ENCODE data around the gene PID1.

PID1 gene

DNA sequence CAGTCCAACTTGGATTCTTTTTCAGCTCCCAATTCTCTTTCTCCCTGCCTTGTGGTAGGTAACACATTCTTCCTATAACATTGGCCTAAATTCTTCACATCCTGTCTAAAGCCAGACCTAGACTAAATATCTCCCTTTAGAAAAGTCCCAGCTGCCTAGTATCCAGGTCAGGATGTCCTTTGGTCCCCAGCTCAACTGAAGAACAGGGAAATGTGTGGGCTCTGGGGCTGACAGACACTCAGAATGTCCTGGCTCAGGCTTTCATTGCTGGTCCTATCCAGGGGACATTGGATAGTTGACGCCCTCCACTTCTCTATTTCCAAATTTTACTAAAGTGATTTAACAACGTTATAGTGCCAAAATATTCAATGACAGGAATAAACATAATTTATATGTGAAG lies 219.3 kb downstream of the PID1 start:
- DNase-seq, result no peak
- no CpG with 5 or more reads among the region's 2 CpGs for WGBS (ENCODE audit: extremely low coverage, insufficient coverage, insufficient read length)

DNA sequence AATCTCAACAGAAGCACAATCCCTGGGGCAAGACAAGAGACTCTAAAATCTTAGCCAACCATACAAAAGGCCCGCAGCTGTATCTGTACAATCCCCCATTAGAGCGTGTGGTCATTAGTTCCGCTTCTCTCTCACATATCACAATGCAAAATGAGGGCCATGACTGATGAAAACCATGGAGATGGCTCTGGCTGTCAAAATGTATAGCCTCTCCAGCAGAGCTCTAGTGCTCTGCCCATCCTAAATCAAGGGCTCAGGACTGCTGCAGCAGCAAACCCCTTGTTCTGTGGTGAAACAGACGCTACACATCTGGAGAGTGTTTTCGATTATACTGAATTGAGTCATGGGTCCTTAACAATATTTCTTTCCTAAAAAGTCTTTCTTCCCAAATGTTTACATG lies 221.0 kb downstream of the PID1 start:
- H3K9ac ChIP-seq (ENCODE audit: low read length), result no peak overlapping the region
- no peak overlapping the region for H3K18ac ChIP-seq (ENCODE audit: low read length)
- H4K8ac ChIP-seq (ENCODE audit: low read depth, low read length), result no peak overlapping the region
- no peak overlapping the region for H2BK120ac ChIP-seq (ENCODE audit: insufficient read depth, low read length, poor library complexity)
- no peaks in the 10 kb centered on the region for H3K79me2 ChIP-seq (ENCODE audit: control insufficient read depth, insufficient read depth, low read length, poor library complexity)
- H3K4ac ChIP-seq (ENCODE audit: low read depth, low read length), result no peak overlapping the region
- H3K27me3 ChIP-seq (ENCODE audit: insufficient read depth, low read length), result no peaks in the 10 kb centered on the region
- H3K36me3 ChIP-seq (ENCODE audit: control insufficient read depth in 1 of 2, insufficient read depth in 2 of 2, low read length in 2 of 2), result no peaks in the 10 kb centered on the region
- no peak overlapping the region for H3K23ac ChIP-seq (ENCODE audit: low read length)
- H3K4me1 ChIP-seq (ENCODE audit: control insufficient read depth in 1 of 2, insufficient read depth in 2 of 2, low read length in 2 of 2), result peaks cover 0 to 5% of the 10 kb centered on the region in 2 experiments
- H4K91ac ChIP-seq (ENCODE audit: low read depth, low read length), result no peak overlapping the region
- H3K79me1 ChIP-seq (ENCODE audit: low read length), result no peaks in the 10 kb centered on the region
- peak in 1 of 2 donors; percentile 21 for DNase-seq
- H2BK5ac ChIP-seq (ENCODE audit: low read depth, low read length, poor library complexity), result no peak overlapping the region
- no peak overlapping the region for H2BK12ac ChIP-seq (ENCODE audit: low read length)
- no peak overlapping the region for H3K4me3 ChIP-seq (ENCODE audit: low read depth, low read length)
- no peaks in the 10 kb centered on the region for H3K9me3 ChIP-seq (ENCODE audit: insufficient read depth, low read depth, low read length)
- H3K14ac ChIP-seq (ENCODE audit: low read length), result no peak overlapping the region
- H2AK5ac ChIP-seq (ENCODE audit: low read length), result no peak overlapping the region
- H3K27ac ChIP-seq (ENCODE audit: low read depth, low read length), result no peak overlapping the region
- H2AFZ ChIP-seq (ENCODE audit: insufficient read depth, low read length, poor library complexity), result no peak overlapping the region
- no peak overlapping the region for H4K12ac ChIP-seq (ENCODE audit: low read depth, low read length)
- no CpG with 5 or more reads among the region's 5 CpGs for WGBS (ENCODE audit: extremely low coverage, insufficient coverage, insufficient read length)
- H3K4me2 ChIP-seq (ENCODE audit: low read length), result no peak overlapping the region

More for the DNA sequence above, 219.3 kb downstream of the PID1 start:
- Histone ChIP-seq H3K79me2 (ENCODE audit: control insufficient read depth, insufficient read depth, low read length, poor library complexity) (no peaks in the 10 kb centered on the region), H3K4me2 (ENCODE audit: low read length) (no peak overlapping the region), H4K91ac (ENCODE audit: low read depth, low read length) (no peak overlapping the region), H3K79me1 (ENCODE audit: low read length) (no peaks in the 10 kb centered on the region), H3K9me3 (ENCODE audit: insufficient read depth, low read depth, low read length) (no peaks in the 10 kb centered on the region), H3K9ac (ENCODE audit: low read length) (no peak overlapping the region), H3K36me3 (ENCODE audit: control insufficient read depth in 1 of 2, insufficient read depth in 2 of 2, low read length in 2 of 2) (no peaks in the 10 kb centered on the region), H3K27ac (ENCODE audit: low read depth, low read length) (no peak overlapping the region), H3K23ac (ENCODE audit: low read length) (no peak overlapping the region), H3K18ac (ENCODE audit: low read length) (no peak overlapping the region), H2AFZ (ENCODE audit: insufficient read depth, low read length, poor library complexity) (no peak overlapping the region), H4K8ac (ENCODE audit: low read depth, low read length) (no peak overlapping the region), H2BK120ac (ENCODE audit: insufficient read depth, low read length, poor library complexity) (no peak overlapping the region), H3K14ac (ENCODE audit: low read length) (no peak overlapping the region), H3K4me1 (ENCODE audit: control insufficient read depth in 1 of 2, insufficient read depth in 2 of 2, low read length in 2 of 2) (no peaks in the 10 kb centered on the region), H3K27me3 (ENCODE audit: insufficient read depth, low read length) (no peaks in the 10 kb centered on the region), H4K12ac (ENCODE audit: low read depth, low read length) (no peak overlapping the region), H2BK5ac (ENCODE audit: low read depth, low read length, poor library complexity) (no peak overlapping the region), H2AK5ac (ENCODE audit: low read length) (no peak overlapping the region), H3K4me3 (ENCODE audit: low read depth, low read length) (no peak overlapping the region), H2BK12ac (ENCODE audit: low read length) (no peak overlapping the region), H3K4ac (ENCODE audit: low read depth, low read length) (no peak overlapping the region)

DNA sequence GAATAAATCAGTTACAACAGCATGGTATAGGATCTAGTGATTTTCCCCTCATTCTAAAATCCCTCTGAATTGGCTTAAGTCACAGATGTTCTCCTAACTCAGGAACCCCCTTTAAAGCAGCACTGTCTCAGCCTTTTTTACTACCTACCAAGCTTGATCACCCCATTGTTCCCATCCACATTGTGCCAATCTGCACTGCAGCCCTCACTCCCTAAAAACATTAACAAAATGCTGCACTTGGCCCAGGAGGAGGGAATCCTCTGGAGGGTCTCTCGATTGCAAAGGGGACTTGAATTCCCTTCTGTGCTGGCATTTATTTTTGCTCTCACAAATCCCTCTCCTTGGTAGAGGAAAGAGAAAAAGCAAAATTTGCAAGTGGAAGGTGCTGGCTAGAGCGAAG lies 223.0 kb downstream of the PID1 start:
- Histone ChIP-seq H3K14ac (ENCODE audit: low read length) (no peak overlapping the region), H3K27ac (ENCODE audit: low read depth, low read length) (no peak overlapping the region), H3K23ac (ENCODE audit: low read length) (no peak overlapping the region), H2AK5ac (ENCODE audit: low read length) (no peak overlapping the region), H4K12ac (ENCODE audit: low read depth, low read length) (no peak overlapping the region), H3K27me3 (ENCODE audit: insufficient read depth, low read length) (no peaks in the 10 kb centered on the region), H3K79me1 (ENCODE audit: low read length) (no peaks in the 10 kb centered on the region), H2BK120ac (ENCODE audit: insufficient read depth, low read length, poor library complexity) (no peak overlapping the region), H3K36me3 (ENCODE audit: control insufficient read depth in 1 of 2, insufficient read depth in 2 of 2, low read length in 2 of 2) (no peaks in the 10 kb centered on the region), H3K9ac (ENCODE audit: low read length) (no peak overlapping the region), H3K9me3 (ENCODE audit: insufficient read depth, low read depth, low read length) (no peaks in the 10 kb centered on the region), H3K4me3 (ENCODE audit: low read depth, low read length) (no peak overlapping the region), H3K4ac (ENCODE audit: low read depth, low read length) (no peak overlapping the region), H2BK5ac (ENCODE audit: low read depth, low read length, poor library complexity) (no peak overlapping the region), H4K91ac (ENCODE audit: low read depth, low read length) (no peak overlapping the region), H3K4me2 (ENCODE audit: low read length) (no peak overlapping the region), H3K4me1 (ENCODE audit: control insufficient read depth in 1 of 2, insufficient read depth in 2 of 2, low read length in 2 of 2) (peaks cover 0 to 8% of the 10 kb centered on the region in 2 experiments), H3K18ac (ENCODE audit: low read length) (no peak overlapping the region), H3K79me2 (ENCODE audit: control insufficient read depth, insufficient read depth, low read length, poor library complexity) (no peaks in the 10 kb centered on the region), H2BK12ac (ENCODE audit: low read length) (no peak overlapping the region), H4K8ac (ENCODE audit: low read depth, low read length) (no peak overlapping the region), H2AFZ (ENCODE audit: insufficient read depth, low read length, poor library complexity) (no peak overlapping the region)
- no peak for DNase-seq
- no CpG with 5 or more reads among the region's 2 CpGs for WGBS (ENCODE audit: extremely low coverage, insufficient coverage, insufficient read length)

DNA sequence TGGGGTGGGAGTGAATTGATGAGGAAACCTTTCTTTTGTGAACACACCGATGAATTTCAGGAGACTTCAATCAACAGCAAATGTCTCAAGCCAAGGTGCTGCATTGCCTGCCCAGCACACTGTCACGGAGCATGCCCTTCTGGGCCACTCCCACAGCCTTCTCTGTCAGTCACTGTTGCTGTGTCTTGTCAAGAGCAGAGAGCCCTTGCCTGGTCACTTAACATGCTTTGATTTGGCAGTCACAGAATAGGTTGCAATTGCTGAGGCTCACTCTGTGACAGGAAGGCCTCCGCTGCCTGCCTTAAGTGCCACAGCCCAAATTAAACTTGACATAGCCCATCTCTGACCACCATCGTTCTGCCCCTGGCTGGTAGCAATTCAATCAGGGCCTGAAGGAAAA lies 225.4 kb downstream of the PID1 start:
- Histone ChIP-seq H3K14ac (ENCODE audit: low read length) (no peak overlapping the region), H2AFZ (ENCODE audit: insufficient read depth, low read length, poor library complexity) (no peak overlapping the region), H3K79me2 (ENCODE audit: control insufficient read depth, insufficient read depth, low read length, poor library complexity) (no peaks in the 10 kb centered on the region), H3K36me3 (ENCODE audit: control insufficient read depth in 1 of 2, insufficient read depth in 2 of 2, low read length in 2 of 2) (no peaks in the 10 kb centered on the region), H2BK12ac (ENCODE audit: low read length) (no peak overlapping the region), H2BK5ac (ENCODE audit: low read depth, low read length, poor library complexity) (no peak overlapping the region), H4K91ac (ENCODE audit: low read depth, low read length) (no peak overlapping the region), H4K8ac (ENCODE audit: low read depth, low read length) (no peak overlapping the region), H3K27ac (ENCODE audit: low read depth, low read length) (no peak overlapping the region), H3K23ac (ENCODE audit: low read length) (no peak overlapping the region), H3K79me1 (ENCODE audit: low read length) (no peaks in the 10 kb centered on the region), H3K4ac (ENCODE audit: low read depth, low read length) (no peak overlapping the region), H3K27me3 (ENCODE audit: insufficient read depth, low read length) (no peaks in the 10 kb centered on the region), H3K9me3 (ENCODE audit: insufficient read depth, low read depth, low read length) (no peaks in the 10 kb centered on the region), H3K4me3 (ENCODE audit: low read depth, low read length) (no peak overlapping the region), H2BK120ac (ENCODE audit: insufficient read depth, low read length, poor library complexity) (no peak overlapping the region), H4K12ac (ENCODE audit: low read depth, low read length) (no peak overlapping the region), H2AK5ac (ENCODE audit: low read length) (no peak overlapping the region), H3K9ac (ENCODE audit: low read length) (no peak overlapping the region), H3K18ac (ENCODE audit: low read length) (no peak overlapping the region), H3K4me1 (ENCODE audit: control insufficient read depth in 1 of 2, insufficient read depth in 2 of 2, low read length in 2 of 2) (peaks cover 0 to 8% of the 10 kb centered on the region in 2 experiments), H3K4me2 (ENCODE audit: low read length) (no peak overlapping the region)
- no CpG with 5 or more reads among the region's 4 CpGs for WGBS (ENCODE audit: extremely low coverage, insufficient coverage, insufficient read length)
- DNase-seq, result no peak
